ENCODE results near the gene KIRREL1.
A peak's percentile ranks its signal among the peaks of the same experiment; 100 is the strongest.

KIRREL1 gene

DNA sequence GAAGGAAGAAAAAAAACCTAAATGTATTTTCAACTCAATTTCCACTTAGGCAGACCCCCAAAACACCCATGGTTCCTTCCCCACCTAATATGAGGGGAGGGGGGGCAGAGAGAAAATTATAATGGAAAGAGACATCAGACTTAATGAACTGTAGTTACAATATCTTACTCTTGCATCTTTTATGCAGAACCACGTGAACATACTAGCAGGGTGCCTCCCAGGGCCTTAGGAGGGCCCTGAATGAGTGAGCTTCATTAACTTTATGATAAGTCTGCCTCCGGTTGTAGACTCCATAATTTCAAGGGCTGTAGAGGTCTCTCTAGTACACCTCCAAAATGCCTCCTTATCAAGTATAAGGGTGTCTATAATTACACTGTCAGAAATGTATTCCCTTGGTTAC, 11.3 kb upstream of the KIRREL1 start:
- Histone ChIP-seq H3K4me3 (ENCODE audit: low read length) (no peak overlapping the region), H2AFZ (ENCODE audit: low read depth, low read length) (no peak overlapping the region), H3K36me3 (ENCODE audit: insufficient read depth, low read length) (no peaks in the 10 kb centered on the region), H3K4me1 (ENCODE audit: insufficient read depth, low read length) (no peaks in the 10 kb centered on the region), H3K9me3 (ENCODE audit: low read length) (no peaks in the 10 kb centered on the region), H3K27me3 (ENCODE audit: insufficient read depth, low read length) (peaks cover 20% of the 10 kb centered on the region)

DNA sequence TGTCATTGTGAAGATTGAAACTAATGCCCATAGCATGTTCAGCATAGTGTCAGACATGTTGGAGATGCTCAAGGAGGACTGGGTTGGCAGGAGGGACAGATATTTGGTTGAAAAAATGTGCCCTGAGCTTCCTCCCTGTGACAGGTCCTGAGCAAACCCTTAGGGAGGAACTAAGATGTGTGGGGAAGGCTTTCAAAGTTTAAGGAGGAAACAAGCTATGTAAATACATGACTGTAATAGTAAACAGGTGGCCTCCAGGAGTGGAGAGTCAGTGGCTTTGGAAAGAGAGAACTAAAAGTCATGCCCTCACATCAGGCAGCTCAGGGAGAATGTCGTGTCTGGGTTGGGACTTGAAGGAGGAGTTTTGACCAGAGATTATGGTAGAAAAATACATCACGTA, 9.7 kb upstream of the KIRREL1 start:
- no peaks in the 10 kb centered on the region for H3K4me1 ChIP-seq (ENCODE audit: insufficient read depth, low read length)
- no peak overlapping the region for H2AFZ ChIP-seq (ENCODE audit: low read depth, low read length)
- no peaks in the 10 kb centered on the region for H3K36me3 ChIP-seq (ENCODE audit: insufficient read depth, low read length)
- H3K4me3 ChIP-seq (ENCODE audit: low read length), result no peak overlapping the region
- H3K27me3 ChIP-seq (ENCODE audit: insufficient read depth, low read length), result peaks cover 33% of the 10 kb centered on the region
- H3K9me3 ChIP-seq (ENCODE audit: low read length), result no peaks in the 10 kb centered on the region

DNA sequence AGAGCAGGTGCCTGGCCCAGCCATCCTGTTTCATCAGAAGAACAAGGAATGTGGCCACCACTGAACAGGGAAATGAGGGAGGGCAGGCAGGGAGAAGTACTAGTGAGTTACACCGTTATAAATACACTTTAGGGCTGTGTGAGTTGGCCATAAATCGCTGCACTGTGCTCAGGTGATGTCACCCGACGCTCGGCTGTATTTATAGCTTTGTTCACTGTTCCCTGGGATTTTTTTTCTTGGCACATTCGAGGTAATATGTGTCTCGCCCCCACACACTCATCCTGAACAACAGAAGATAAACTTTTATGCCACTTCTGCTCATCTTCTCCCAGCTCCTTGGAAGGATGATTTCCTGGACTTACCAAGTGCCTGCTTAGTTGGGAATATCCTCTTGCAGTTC, 9.0 kb upstream of the KIRREL1 start:
- Histone ChIP-seq H2AFZ (ENCODE audit: low read depth, low read length) (no peak overlapping the region), H3K4me1 (ENCODE audit: insufficient read depth, low read length) (no peaks in the 10 kb centered on the region), H3K9me3 (ENCODE audit: low read length) (no peaks in the 10 kb centered on the region), H3K4me3 (ENCODE audit: low read length) (no peak overlapping the region), H3K27me3 (ENCODE audit: insufficient read depth, low read length) (peaks cover 36% of the 10 kb centered on the region), H3K36me3 (ENCODE audit: insufficient read depth, low read length) (no peaks in the 10 kb centered on the region)

DNA sequence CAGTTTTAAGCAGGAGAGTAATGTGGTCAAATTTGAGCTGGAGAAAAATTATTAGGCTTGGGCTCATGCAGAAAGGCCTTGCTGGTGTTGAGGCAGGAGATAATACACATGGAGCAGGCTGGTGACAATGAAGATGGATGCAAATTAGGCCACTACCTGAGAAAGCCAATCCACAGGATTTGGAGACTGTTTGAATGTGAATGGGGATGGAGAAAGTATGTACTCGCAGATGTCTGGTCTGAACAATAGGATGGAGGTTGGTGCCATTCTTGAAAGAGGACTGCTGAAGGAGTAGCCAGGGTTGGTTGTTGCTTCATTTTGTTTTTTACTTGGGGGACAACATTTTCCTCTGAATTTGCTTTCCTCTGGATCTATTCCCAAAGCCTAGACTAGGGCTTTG, 8.0 kb upstream of the KIRREL1 start:
- peaks cover 38% of the 10 kb centered on the region for H3K27me3 ChIP-seq (ENCODE audit: insufficient read depth, low read length)
- no peaks in the 10 kb centered on the region for H3K36me3 ChIP-seq (ENCODE audit: insufficient read depth, low read length)
- H3K9me3 ChIP-seq (ENCODE audit: low read length), result no peaks in the 10 kb centered on the region
- H2AFZ ChIP-seq (ENCODE audit: low read depth, low read length), result no peak overlapping the region
- no peaks in the 10 kb centered on the region for H3K4me1 ChIP-seq (ENCODE audit: insufficient read depth, low read length)
- H3K4me3 ChIP-seq (ENCODE audit: low read length), result no peak overlapping the region

DNA sequence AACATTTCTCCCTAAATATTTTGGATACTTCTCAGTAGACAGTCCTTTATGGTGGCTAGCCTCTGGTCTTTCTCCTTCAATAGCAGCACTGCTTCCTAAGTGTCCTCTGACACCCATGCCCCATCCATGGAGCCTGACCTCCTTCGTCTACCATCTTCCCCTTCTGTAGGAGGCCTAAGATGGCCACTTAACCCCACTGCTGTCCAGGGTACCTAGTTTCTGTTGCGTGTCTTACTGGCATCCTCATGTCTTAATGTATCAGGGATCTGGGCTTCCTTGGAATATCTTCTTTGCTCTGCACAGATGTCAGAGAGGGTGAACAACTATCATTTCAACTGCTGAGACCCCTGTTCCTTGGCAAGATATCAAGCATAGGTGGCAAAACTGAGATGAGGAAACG, 5.4 kb upstream of the KIRREL1 start:
- Histone ChIP-seq H3K4me3 (ENCODE audit: low read length) (no peak overlapping the region), H3K4me1 (ENCODE audit: insufficient read depth, low read length) (no peaks in the 10 kb centered on the region), H3K36me3 (ENCODE audit: insufficient read depth, low read length) (no peaks in the 10 kb centered on the region), H3K9me3 (ENCODE audit: low read length) (no peaks in the 10 kb centered on the region), H3K27me3 (ENCODE audit: insufficient read depth, low read length) (peaks cover 36% of the 10 kb centered on the region), H2AFZ (ENCODE audit: low read depth, low read length) (no peak overlapping the region)

DNA sequence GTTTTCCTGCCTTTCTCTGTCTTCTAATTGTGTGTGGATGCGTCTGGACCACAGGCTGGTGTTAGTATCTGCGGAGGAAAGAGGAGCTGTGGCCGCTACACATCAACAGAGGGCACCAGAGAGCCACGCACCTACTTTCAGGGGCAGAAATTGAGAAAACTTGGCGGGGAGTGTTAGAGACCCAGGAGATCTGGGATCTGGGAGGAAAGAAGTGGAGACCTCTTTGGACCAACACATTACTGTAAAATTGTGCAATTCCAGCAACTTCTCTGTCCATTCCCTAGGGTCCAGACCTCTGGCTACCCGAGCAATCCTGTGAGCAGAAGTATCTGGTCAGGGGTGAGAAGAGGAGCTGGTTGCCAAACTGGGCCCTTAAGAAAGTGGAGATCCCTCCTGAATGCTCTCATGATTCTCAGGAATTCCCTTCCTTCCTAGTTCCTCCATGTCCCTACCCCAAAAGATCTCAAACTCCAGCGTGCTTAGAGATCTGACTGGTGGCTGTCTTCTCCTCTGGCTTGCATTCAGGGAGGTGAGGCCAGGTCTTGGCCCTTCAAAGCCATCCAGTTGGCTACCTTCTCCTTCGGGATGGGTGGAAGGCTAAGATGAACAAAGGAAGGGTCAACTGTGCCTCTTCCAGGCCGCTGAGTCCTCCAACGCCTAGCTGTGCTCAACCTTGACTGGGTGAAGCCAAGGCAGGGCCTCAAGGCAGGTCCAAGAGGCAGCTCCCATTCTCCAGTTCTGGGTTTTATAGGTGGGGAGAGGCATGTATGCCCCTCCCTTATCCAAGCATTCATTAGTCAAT, 1.2 kb upstream of the KIRREL1 start:
- Histone ChIP-seq H3K4me1 (ENCODE audit: insufficient read depth, low read length) (peaks cover 20% of the 10 kb centered on the region), H3K4me3 (ENCODE audit: low read length) (no peak overlapping the region), H3K9me3 (ENCODE audit: low read length) (no peaks in the 10 kb centered on the region), H3K36me3 (ENCODE audit: insufficient read depth, low read length) (no peaks in the 10 kb centered on the region), H3K27me3 (ENCODE audit: insufficient read depth, low read length) (peaks cover 17% of the 10 kb centered on the region), H2AFZ (ENCODE audit: low read depth, low read length) (no peak overlapping the region)

DNA sequence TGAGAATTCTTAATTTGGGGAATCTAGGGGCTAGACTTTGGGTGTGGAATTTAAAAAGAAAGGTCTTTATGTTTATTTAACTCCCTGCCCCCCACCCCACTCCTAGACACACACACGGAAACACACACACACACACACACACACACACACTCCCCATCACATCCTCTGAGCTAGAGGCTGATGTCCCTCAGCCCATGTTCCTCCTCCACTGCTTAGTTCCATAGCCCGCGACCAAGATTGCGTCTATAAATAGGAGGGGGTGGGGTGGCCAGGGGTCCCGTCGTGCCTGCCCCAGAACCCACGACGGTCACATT, 655 bp upstream of the KIRREL1 start:
- H3K4me3 ChIP-seq (ENCODE audit: low read length), result peak overlapping the region; percentile 87
- H3K9me3 ChIP-seq (ENCODE audit: low read length), result no peaks in the 10 kb centered on the region
- peaks cover 20% of the 10 kb centered on the region for H3K4me1 ChIP-seq (ENCODE audit: insufficient read depth, low read length)
- peaks cover 11% of the 10 kb centered on the region for H3K27me3 ChIP-seq (ENCODE audit: insufficient read depth, low read length)
- peak overlapping the region; percentile 78 for H2AFZ ChIP-seq (ENCODE audit: low read depth, low read length)
- no peaks in the 10 kb centered on the region for H3K36me3 ChIP-seq (ENCODE audit: insufficient read depth, low read length)

DNA sequence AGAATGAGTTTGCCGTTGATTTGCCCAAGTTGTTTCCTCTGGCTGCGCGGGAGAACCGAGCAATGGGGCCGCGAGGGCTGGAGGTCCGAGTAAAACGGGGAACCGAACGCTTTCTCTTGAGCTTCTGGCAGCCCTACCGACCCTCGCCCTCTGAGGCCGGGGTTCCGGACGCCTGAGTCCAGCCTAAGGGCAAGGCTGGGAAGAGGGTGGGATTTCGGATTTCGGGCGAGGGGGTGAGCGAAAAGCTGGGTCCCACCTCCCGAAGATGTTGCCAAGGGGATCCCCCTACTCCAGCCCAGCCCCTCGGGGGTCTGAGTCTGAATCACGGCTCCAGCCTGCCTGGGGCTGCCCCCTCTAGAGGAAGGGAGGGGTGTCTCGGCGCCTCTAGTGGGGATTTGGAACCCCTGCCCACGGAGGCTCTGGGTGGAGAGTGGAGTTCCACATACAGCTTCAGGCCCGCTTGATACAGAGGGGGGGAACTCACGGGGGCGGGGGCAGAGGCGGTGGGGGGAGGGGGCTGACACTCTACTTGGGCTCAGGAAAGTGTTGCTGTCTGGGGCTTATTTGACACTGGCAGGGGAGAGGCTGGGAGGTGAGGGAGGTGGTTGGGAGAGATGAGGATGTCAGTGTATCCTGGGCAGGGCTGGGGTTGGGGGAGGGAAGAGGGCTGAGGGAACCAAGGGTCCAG, 617 bp downstream of the KIRREL1 start:
- H3K4me3 ChIP-seq (ENCODE audit: low read length), result peak overlapping the region; percentile 87

DNA sequence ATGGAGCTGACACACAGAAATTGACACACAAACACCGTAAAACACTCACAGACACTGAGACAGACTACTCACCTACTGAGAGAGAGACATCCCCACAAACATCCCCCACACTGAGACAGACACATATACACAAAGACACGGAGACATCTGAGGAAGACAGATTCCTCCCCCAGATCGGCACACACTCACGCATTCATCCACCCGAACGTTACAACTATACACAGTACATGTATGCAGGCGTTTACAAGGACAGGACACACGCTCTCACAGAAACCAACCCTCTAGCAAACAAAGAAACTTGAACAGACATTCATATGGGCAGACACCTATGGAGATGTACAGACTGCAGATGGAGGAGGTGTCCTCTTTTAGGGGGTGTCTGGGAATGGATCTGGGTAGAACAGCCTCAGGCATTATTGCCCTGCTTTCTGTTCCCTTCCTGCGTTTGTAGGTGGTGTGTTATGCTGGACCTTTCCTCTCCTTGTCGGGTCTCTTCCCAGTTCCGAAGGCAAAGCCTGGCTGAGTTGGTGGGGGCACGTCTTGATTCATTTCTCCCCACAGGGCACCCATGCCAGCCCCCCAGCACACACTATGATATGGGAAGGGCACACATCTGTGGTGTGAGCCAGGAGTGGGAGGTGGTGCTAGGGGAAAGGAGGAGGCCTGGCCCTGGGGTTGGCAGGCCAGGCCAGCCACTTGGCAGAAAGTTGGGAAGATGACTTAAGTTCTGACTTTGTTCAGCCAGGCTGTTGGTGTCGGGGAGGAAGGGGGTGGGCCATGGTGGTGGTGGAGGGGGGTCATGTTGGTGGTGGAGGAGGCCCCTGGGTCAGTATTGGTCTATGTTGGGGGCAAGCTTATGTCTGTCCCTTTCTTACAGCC, 1.5 kb downstream of the KIRREL1 start:
- Histone ChIP-seq H3K4me1 (ENCODE audit: insufficient read depth, low read length) (peaks cover 20% of the 10 kb centered on the region), H3K27me3 (ENCODE audit: insufficient read depth, low read length) (no peaks in the 10 kb centered on the region), H3K4me3 (ENCODE audit: low read length) (peak overlapping the region; percentile 87), H3K9me3 (ENCODE audit: low read length) (no peaks in the 10 kb centered on the region), H3K36me3 (ENCODE audit: insufficient read depth, low read length) (no peaks in the 10 kb centered on the region), H2AFZ (ENCODE audit: low read depth, low read length) (no peak overlapping the region)

More for the DNA sequence above, 617 bp downstream of the KIRREL1 start:
- peaks cover 20% of the 10 kb centered on the region for H3K4me1 ChIP-seq (ENCODE audit: insufficient read depth, low read length)
- H3K36me3 ChIP-seq (ENCODE audit: insufficient read depth, low read length), result no peaks in the 10 kb centered on the region
- H3K9me3 ChIP-seq (ENCODE audit: low read length), result no peaks in the 10 kb centered on the region
- H2AFZ ChIP-seq (ENCODE audit: low read depth, low read length), result peak overlapping the region; percentile 78
- H3K27me3 ChIP-seq (ENCODE audit: insufficient read depth, low read length), result peaks cover 4% of the 10 kb centered on the region

DNA sequence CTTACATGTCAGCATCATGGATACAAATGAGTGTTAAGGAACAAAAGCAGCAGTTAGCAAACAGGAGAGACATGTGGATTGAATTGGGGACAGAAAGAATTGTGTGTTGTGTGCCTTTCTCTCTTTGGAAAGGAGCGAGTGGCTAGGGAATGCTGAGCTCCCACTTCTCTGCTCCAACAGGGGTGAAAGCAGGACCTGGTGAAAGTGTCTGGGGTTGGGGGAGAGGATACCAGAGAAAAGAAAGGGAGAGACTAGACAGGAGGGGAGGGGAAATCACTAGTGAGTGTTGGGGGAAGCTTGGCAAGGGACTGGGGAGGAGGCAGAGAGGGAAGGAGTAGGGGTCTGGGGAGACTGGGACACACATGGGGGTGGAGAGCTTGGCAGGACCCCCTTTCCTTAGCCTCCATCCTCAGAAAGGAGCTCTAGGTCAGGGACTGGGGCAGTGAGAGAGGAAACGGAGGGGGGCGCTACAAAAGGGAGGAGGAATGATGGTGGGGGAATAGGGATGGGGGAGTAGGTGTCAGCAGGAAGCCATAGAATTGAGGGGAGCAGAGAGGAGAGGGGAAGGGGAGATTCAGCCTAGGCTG, 2.2 kb downstream of the KIRREL1 start:
- Histone ChIP-seq H3K27me3 (ENCODE audit: insufficient read depth, low read length) (no peaks in the 10 kb centered on the region), H3K4me1 (ENCODE audit: insufficient read depth, low read length) (peaks cover 20% of the 10 kb centered on the region), H3K36me3 (ENCODE audit: insufficient read depth, low read length) (no peaks in the 10 kb centered on the region), H2AFZ (ENCODE audit: low read depth, low read length) (no peak overlapping the region), H3K4me3 (ENCODE audit: low read length) (peak overlapping the region; percentile 87), H3K9me3 (ENCODE audit: low read length) (no peaks in the 10 kb centered on the region)

DNA sequence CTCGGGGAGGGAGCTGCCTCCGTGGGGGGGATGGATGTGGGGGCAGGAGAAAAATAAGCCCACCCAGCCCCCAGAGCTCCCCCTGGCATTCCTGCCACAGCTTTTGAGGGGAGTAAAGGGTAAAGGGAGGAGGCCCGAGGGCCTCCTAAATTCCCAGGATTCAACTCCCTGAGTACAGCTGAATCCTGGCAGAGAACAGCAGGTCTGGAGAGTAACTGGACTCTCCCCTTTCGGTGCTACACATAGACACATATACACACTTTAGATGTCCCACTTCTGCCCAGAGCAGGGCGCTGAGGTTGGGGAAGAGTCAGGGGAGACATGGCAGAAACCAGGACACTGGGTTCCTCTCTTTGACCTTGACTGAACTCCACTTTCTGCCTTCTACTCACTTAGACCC, 3.0 kb downstream of the KIRREL1 start:
- H3K4me3 ChIP-seq (ENCODE audit: low read length), result no peak overlapping the region

DNA sequence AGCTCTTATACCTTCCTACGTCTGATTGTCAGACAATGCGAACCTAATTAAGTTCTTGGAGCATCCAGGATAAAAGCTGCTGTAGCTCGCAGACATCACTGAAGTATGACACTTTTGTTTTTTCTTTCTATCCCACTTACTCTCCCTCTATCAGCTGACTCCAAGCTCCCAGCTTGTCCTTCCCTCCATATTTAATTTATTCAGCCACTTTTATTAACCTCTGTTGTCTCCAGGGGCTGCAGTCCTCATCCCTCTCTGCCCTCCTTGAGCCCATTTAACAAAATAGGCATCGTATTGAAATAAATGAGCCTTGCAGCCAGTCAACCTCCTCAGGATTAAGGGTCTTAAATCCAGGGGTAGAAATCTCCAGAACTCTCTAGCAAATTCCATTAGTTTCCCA, 7.1 kb downstream of the KIRREL1 start:
- Histone ChIP-seq H3K27me3 (ENCODE audit: insufficient read depth, low read length) (no peaks in the 10 kb centered on the region), H3K4me3 (ENCODE audit: low read length) (no peak overlapping the region), H3K9me3 (ENCODE audit: low read length) (no peaks in the 10 kb centered on the region), H3K36me3 (ENCODE audit: insufficient read depth, low read length) (no peaks in the 10 kb centered on the region), H3K4me1 (ENCODE audit: insufficient read depth, low read length) (peaks cover 34% of the 10 kb centered on the region), H2AFZ (ENCODE audit: low read depth, low read length) (no peak overlapping the region)

More for the DNA sequence above, 3.0 kb downstream of the KIRREL1 start:
- Histone ChIP-seq H3K27me3 (ENCODE audit: insufficient read depth, low read length) (no peaks in the 10 kb centered on the region), H2AFZ (ENCODE audit: low read depth, low read length) (no peak overlapping the region), H3K4me1 (ENCODE audit: insufficient read depth, low read length) (peaks cover 22% of the 10 kb centered on the region), H3K9me3 (ENCODE audit: low read length) (no peaks in the 10 kb centered on the region), H3K36me3 (ENCODE audit: insufficient read depth, low read length) (no peaks in the 10 kb centered on the region)
